ENCODE data around the gene L3MBTL4.

L3MBTL4 gene

GRCh38 chr18:5995626-5996025 lies 419.1 kb downstream of the L3MBTL4 start:
- no peak for TF ChIP-seq POLR2A (IDR thresholded peaks at IDR 0.05; ENCODE audit: low read depth, low read length)
- no peak for DNase-seq (ENCODE audit: insufficient read length, low spot score)
- FAIRE-seq = no peak

GRCh38 chr18:5993938-5994337 lies 420.8 kb downstream of the L3MBTL4 start:
- DNase-seq (ENCODE audit: insufficient read length, low spot score) = no peak
- no peak for FAIRE-seq
- no peak for TF ChIP-seq POLR2A (IDR thresholded peaks at IDR 0.05; ENCODE audit: low read depth, low read length)

GRCh38 chr18:5992381-5992780 lies 422.3 kb downstream of the L3MBTL4 start:
- TF ChIP-seq POLR2A (IDR thresholded peaks at IDR 0.05; ENCODE audit: low read depth, low read length) = no peak
- DNase-seq (ENCODE audit: insufficient read length, low spot score) (no peak), FAIRE-seq (no peak)

DNA sequence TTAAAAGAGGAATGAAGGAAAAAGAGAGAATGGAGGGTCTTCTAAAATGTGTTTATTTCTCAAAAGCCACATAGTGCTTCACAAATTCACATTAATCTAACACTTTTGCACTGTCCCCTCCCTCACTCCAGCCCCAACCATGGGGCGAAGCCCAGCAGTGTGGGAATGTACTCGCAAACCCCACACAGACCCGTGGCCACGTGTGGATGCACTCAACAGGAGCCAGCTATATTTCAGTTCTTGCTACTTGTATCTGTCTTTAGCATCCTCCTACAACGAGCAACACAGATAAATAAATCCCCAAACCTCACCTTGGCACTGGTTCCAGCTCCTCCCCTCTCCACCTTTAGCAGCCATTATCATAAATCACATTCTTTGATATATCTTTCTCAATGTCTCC lies 427.5 kb downstream of the L3MBTL4 start:
- DNase-seq (ENCODE audit: insufficient read length, low spot score) = no peak
- TF ChIP-seq POLR2A (IDR thresholded peaks at IDR 0.05; ENCODE audit: low read depth, low read length) = no peak
- no peak for FAIRE-seq

DNA sequence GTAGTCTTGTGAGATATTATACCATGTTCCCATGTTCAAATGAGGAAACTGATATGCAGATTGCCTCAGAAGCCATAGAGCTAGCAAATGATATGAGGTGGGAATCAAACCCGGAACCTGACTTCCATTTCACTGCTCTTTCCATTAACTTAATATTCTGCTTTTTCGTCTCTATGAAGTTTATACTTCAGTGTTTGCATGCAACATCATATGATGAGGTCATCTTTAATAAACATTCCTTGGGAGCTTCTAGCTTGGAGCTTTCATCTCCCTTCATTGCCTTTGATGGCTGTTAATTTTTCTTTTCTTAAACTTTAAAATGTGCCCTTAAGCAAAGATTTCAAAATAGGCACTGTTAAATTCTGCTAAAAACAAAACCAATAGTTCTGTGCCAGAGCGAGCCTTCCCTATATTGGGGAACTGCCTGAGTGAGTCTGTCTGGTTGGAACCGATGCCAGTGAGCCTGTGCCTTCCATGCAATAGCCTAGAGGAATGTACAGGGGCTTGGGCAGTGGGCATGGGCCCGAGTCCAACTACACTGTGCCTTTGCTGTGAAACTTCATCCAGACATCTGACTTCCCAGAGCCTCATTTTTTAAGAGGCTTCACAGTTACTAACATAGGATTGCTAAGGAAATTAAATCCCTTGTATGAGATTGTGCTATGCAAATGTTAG lies 428.3 kb downstream of the L3MBTL4 start:
- DNase-seq (ENCODE audit: insufficient read length, low spot score) = no peak
- TF ChIP-seq POLR2A (IDR thresholded peaks at IDR 0.05; ENCODE audit: low read depth, low read length) = no peak
- no peak for FAIRE-seq

- no peak for TF ChIP-seq POLR2A (IDR thresholded peaks at IDR 0.05; ENCODE audit: low read depth, low read length)
- FAIRE-seq (no peak), DNase-seq (ENCODE audit: insufficient read length, low spot score) (no peak)
Measured at GRCh38 chr18:5984245-5984644, 430.5 kb downstream of the L3MBTL4 start.

DNA sequence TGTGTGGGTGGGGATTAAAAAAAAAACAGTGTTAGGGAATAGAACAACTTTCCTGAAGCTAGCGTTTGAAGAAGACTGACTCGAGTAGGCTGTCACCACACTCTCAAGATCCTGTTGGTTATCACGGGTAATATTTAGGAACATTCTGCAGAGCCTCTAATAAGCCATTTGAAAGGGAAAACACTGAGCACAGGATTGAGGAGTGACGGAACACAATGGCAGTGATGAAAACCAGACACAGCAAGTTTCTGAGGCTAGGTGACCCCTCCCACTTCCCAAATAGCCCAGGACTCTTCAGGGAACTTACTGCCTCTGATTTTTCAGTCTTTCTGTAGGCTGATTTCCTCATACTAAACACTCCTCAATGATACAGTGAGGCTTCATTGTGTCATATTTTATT lies 431.2 kb downstream of the L3MBTL4 start:
- no peak for DNase-seq (ENCODE audit: insufficient read length, low spot score)
- TF ChIP-seq POLR2A (IDR thresholded peaks at IDR 0.05; ENCODE audit: low read depth, low read length) = no peak
- no peak for FAIRE-seq

DNA sequence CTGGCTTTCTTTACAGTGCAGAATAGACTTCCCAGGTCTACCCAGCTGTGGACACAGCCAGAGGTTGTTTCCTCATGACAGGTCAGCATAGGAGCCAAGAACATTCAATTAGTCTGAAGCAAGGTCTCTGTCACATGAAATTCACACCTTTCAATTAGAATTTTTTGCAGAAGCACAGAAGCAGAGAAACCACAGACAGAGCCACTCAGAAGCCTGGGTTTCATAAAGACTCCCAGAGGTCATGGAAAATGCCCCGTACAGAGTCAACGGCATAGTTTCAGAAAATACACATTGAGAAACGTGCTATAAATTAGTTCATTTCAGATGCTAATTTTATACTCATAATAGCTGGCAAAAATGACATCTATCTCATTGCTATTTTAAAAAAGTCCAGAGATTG lies 432.4 kb downstream of the L3MBTL4 start:
- FAIRE-seq (no peak), DNase-seq (ENCODE audit: insufficient read length, low spot score) (no peak)
- no peak for TF ChIP-seq POLR2A (IDR thresholded peaks at IDR 0.05; ENCODE audit: low read depth, low read length)

DNA sequence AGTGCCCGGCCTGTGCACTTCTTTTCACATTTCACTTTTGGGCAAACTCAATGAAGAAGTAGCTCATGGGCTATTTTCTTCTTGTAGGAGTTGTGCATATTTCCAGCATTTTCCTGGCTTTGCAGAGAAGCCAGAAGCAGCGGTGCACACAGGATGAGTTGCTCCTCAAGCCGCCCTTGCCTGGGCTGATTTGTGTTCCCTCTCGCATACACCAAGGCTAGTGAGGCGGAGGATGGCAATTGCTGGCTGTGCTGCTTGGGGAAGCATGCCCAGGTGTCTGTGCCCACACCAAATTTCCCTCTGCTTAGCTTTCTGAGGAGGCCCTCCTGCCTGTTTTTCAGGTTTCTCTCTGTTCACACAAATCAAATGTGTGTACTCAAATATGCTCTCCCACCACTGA lies 434.0 kb downstream of the L3MBTL4 start:
- TF ChIP-seq POLR2A (IDR thresholded peaks at IDR 0.05; ENCODE audit: low read depth, low read length) = no peak
- DNase-seq (ENCODE audit: insufficient read length, low spot score) = no peak
- no peak for FAIRE-seq

- FAIRE-seq (no peak), DNase-seq (ENCODE audit: insufficient read length, low spot score) (no peak)
- TF ChIP-seq POLR2A (IDR thresholded peaks at IDR 0.05; ENCODE audit: low read depth, low read length) = no peak
Measured at GRCh38 chr18:5979971-5980457, 434.7 kb downstream of the L3MBTL4 start.

- no peak for DNase-seq (ENCODE audit: insufficient read length, low spot score)
- no peak for FAIRE-seq
- no peak for TF ChIP-seq POLR2A (IDR thresholded peaks at IDR 0.05; ENCODE audit: low read depth, low read length)
Measured at GRCh38 chr18:5979176-5979888, 435.4 kb downstream of the L3MBTL4 start.

DNA sequence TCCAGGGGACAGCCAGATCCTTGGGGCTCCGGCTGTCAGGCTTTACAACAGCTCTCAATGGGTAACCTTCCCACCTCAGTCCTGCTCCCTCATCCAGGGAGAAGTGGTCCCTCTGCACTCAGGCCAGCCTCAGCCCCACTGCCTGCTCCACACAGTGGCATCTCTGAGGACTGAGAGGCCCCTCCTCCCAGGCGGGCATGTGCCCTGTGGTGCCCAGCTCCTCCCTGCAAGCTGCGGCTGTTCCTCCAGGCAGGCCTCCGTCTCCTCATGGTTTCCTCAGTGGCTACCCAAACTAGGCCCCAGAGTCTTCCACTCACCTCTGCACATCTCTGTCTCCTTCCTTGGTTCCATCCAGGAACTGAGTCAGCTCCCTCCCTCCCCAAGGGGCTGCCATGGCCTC lies 437.7 kb downstream of the L3MBTL4 start:
- TF ChIP-seq POLR2A (IDR thresholded peaks at IDR 0.05; ENCODE audit: low read depth, low read length) = no peak
- DNase-seq (ENCODE audit: insufficient read length, low spot score) (no peak), FAIRE-seq (no peak)

DNA sequence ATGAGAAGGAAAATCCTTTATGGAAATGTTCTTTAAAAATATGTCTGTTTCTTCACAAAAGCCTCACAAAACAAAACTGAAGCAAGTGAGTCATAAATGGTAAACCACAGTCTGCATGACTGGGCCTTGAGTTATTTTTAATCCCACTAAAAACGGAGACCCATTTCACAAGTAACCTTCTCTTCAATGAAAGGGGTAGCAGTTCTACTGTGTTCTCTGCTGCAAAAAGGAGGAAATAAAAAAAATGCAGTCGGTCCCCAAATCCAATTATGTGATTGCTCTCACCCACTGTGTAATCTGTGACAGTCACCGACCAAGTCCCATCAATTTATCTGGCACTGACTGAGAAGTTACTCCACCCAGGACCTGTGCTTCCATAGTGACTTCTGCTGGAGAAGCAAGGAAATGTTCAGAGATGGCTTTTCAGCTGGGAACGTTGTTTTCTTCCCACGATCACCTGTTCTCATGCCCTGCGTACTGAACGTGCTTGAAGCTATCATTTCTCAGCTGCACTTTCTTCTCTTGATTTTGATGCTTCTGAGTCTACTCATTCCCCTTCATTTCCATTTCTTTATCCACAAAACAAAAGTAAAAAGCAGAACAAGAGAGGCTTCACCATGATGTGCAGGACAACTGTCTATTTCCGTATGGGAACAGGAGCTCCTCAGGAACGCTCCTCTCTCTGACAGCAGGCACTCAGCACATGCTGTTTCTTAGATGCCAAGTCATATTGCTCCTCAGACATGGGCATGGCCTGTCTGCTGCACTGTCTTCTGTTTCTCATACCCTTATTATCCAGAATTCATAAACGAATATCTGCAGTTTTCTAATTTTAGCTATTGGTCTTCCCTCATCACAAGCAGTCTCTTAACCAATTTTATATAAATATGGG lies 439.4 kb downstream of the L3MBTL4 start:
- DNase-seq (ENCODE audit: insufficient read length, low spot score) (peak; percentile 23), FAIRE-seq (no peak)
- TF ChIP-seq POLR2A (IDR thresholded peaks at IDR 0.05; ENCODE audit: low read depth, low read length) = no peak

DNA sequence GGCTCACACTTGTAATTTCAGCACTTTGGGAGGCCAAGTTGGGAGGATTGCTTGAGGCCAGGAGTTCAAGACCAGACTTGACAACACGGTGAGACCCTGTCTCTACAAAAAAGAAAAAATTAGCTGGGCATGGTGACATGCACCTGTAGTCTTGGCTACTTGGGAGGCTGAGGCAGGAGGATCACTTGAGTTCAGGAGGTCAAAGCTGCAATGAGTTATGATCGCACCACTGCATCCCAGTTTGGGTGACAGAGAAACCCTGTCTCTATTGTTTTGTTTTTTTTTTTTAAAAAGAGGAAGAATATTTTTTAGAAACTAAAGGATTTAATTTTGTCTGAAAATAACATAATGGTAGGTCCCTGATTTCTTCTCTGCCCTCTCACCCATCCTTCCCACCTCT lies 440.0 kb downstream of the L3MBTL4 start:
- no peak for FAIRE-seq
- no peak for DNase-seq (ENCODE audit: insufficient read length, low spot score)
- TF ChIP-seq POLR2A (IDR thresholded peaks at IDR 0.05; ENCODE audit: low read depth, low read length) = no peak
